A673 (cell line): ENCODE results near the gene CKS2.

ENCODE experiments used
- CTCF ChIP-seq: fragments of 300-800, 200-600 bp; sonication (generic); conservative IDR thresholded peaks from 2 replicates; pipeline ENCODE4 v1.5.1; 2017; ENCODE audit warnings: low read depth, mild to moderate bottlenecking, antibody characterized with exemption, low read length, moderate library complexity, mixed read lengths
- EZH2 ChIP-seq: fragments of 200-600 bp; sonication (generic); IDR thresholded peaks from 2 replicates; pipeline ENCODE4 v1.6.1; 2017; ENCODE audit warnings: borderline replicate concordance, low read depth, mild to moderate bottlenecking, mixed read lengths, antibody characterized with exemption, low read length; ENCODE audit not compliant: poor library complexity, severe bottlenecking

GRCh38 chr9:89329917-89330316 is 18.9 kb downstream of the CKS2 start:
- TF ChIP-seq CTCF (no peak), EZH2 (no peak)
